ENCODE measurements around the gene C16orf90.

DNA sequence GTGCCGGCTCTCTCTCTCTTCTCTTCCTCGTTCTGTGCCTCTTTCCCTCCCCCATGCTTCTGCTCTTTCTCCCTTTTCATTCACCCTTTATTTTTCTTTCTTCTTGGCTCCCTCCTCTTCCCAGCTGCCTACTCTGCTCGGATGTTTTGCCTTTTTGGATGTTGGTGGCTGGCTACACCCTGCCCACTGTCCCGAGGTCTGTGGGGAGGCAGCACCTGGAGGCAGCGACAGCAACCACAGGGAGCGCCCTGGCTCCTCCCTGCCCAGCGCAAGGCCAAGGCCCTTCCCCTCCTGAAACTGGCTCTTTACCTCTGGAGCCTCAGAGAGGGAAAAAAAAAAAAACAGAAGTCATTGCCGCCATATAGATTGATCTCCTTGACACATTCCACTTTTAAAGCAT lies 25.6 kb upstream of the C16orf90 start:
- TF ChIP-seq, protein P1, sequence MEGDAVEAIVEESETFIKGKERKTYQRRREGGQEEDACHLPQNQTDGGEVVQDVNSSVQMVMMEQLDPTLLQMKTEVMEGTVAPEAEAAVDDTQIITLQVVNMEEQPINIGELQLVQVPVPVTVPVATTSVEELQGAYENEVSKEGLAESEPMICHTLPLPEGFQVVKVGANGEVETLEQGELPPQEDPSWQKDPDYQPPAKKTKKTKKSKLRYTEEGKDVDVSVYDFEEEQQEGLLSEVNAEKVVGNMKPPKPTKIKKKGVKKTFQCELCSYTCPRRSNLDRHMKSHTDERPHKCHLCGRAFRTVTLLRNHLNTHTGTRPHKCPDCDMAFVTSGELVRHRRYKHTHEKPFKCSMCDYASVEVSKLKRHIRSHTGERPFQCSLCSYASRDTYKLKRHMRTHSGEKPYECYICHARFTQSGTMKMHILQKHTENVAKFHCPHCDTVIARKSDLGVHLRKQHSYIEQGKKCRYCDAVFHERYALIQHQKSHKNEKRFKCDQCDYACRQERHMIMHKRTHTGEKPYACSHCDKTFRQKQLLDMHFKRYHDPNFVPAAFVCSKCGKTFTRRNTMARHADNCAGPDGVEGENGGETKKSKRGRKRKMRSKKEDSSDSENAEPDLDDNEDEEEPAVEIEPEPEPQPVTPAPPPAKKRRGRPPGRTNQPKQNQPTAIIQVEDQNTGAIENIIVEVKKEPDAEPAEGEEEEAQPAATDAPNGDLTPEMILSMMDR (conservative IDR thresholded peaks at IDR 0.05; ENCODE audit: low read length), result no peak
- no peak for TF ChIP-seq EZH2phosphoT487 (IDR thresholded peaks at IDR 0.05; ENCODE audit: borderline replicate concordance, low read depth, low read length)

Data from OCI-LY7 (cell line).